H1 (cell line): Measurements from ENCODE around the gene NME7. TPM values are rescaled to one million over a fixed set of nuclear protein-coding genes. Genes with fewer than 3 reads are reported as not detected.

Source experiments
- polyA plus RNA-seq, 7 experiments: library from polyadenylated mRNA; depleted of rRNA in 3 of 7; stranded (reverse) in 5 of 7; unstranded in 2 of 7; fragments of >200 nt in 5 of 7; fragments of 200-250 nt in 2 of 7; gene quantifications; 1 replicate in 5 of 7; 2 replicates in 1 of 7; 4 replicates in 1 of 7; pipeline versions ENCODE4 v1.2.1 to v1.2.3, GENCODE V29; 2011 to 2013; ENCODE audit warnings: missing spikeins in 2 of 7, mixed read lengths in 2 of 7
- total RNA-seq: library from RNA; stranded (reverse); fragmentation: NEBNext Ultra II Directional; extraction: Animal tissue kit (Norgen Biotek cat#: 25700); gene quantifications from 2 replicates; pipeline ENCODE4 v1.2.1, GENCODE V29; 2021
- TF ChIP-seq, protein P1 (sequence below), 3 experiments: IDR thresholded peaks; 1 replicate in 2 of 3; 2 replicates in 1 of 3; pipeline versions ENCODE4 v1.5.1 to v1.6.1; 2011; ENCODE audit warnings: low read length in 3 of 3, mild to moderate bottlenecking in 3 of 3, inconsistent platforms in 2 of 3, low read depth in 1 of 3, moderate library complexity in 1 of 3; ENCODE audit not compliant: insufficient read depth in 1 of 3; ENCODE audit errors: control extremely low read depth in 1 of 3

The NME7 gene
- total and polyA plus RNA-seq, 2 of the 8 experiments (the other 6 are each of a cell fraction or from before 2014, with no cell fraction given), result 11.6 to 28.5 TPM

DNA sequence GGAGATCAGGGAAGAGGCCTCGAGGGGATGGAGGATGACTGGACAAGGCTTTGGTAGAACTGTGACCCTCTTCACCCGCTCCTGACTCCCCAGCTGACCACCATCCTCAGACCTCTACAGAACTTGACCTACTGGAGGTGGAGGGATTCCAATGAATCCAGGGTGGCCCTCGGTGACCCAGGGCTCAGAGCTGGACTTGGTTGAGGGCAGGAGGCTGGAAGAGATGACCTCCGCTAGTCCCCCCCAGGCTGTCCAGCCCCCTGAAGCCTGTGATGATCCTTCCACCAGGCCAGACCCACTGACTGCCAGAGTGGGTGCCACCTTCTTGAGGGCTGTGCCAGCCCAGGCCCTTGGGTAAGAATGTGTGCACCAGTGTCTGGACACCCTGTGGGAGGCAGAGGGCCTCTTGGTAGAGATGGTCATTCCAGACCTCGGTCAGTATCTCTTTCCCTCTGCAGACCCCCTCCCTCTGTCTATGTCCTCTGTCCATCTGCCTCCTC is 216.2 kb downstream of the NME7 start (continued):
- TF ChIP-seq, protein P1, sequence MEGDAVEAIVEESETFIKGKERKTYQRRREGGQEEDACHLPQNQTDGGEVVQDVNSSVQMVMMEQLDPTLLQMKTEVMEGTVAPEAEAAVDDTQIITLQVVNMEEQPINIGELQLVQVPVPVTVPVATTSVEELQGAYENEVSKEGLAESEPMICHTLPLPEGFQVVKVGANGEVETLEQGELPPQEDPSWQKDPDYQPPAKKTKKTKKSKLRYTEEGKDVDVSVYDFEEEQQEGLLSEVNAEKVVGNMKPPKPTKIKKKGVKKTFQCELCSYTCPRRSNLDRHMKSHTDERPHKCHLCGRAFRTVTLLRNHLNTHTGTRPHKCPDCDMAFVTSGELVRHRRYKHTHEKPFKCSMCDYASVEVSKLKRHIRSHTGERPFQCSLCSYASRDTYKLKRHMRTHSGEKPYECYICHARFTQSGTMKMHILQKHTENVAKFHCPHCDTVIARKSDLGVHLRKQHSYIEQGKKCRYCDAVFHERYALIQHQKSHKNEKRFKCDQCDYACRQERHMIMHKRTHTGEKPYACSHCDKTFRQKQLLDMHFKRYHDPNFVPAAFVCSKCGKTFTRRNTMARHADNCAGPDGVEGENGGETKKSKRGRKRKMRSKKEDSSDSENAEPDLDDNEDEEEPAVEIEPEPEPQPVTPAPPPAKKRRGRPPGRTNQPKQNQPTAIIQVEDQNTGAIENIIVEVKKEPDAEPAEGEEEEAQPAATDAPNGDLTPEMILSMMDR (IDR thresholded peaks at IDR 0.05; ENCODE audit: control extremely low read depth in 1 of 3, insufficient read depth in 1 of 3, low read depth in 1 of 3, low read length in 3 of 3), result no peak
- TF ChIP-seq, all 59 proteins: peak for 0
